ENCODE results near the gene DGKH. TPM values are rescaled to one million over a fixed set of nuclear protein-coding genes. Genes with fewer than 3 reads are reported as not detected.

DGKH gene
- polyA plus RNA-seq, 1 donor from 2014 or later: 3.5 TPM

GRCh38 chr13:42054798-42055499 lies 6.5 kb downstream of the DGKH start:
- no peaks in the 10 kb centered on the region for H3K9me3 ChIP-seq (ENCODE audit: low read length)
- H3K9me2 ChIP-seq (ENCODE audit: insufficient read depth, low read length): no peaks in the 10 kb centered on the region
- no peak overlapping the region for H2AFZ ChIP-seq (ENCODE audit: low read depth, low read length)
- peaks cover 4% of the 10 kb centered on the region for H3K79me2 ChIP-seq (replicated peaks; ENCODE audit: insufficient read depth, low read length)
- no peak overlapping the region for H3K9ac ChIP-seq (ENCODE audit: low read length)
- no peak overlapping the region for H3K27ac ChIP-seq (ENCODE audit: low read length)
- no peak overlapping the region for H3K4me2 ChIP-seq (ENCODE audit: low read length)
- TF ChIP-seq SMC3 (conservative IDR thresholded peaks at IDR 0.05; ENCODE audit: poor library complexity): no peak
- no peak for TF ChIP-seq CTCF (IDR thresholded peaks at IDR 0.05; ENCODE audit: poor library complexity, severe bottlenecking)
- TF ChIP-seq EZH2 (IDR thresholded peaks at IDR 0.05; ENCODE audit: borderline replicate concordance, insufficient read depth, low read length, poor library complexity, severe bottlenecking): no peak
- H4K20me1 ChIP-seq (ENCODE audit: insufficient read depth): no peaks in the 10 kb centered on the region
- no peaks in the 10 kb centered on the region for H3K27me3 ChIP-seq (ENCODE audit: insufficient read depth, low read depth, low read length)
- H3K36me3 ChIP-seq (ENCODE audit: insufficient read depth, low read length): no peaks in the 10 kb centered on the region
- H3K4me3 ChIP-seq (ENCODE audit: low read length): no peak overlapping the region
- no peaks in the 10 kb centered on the region for H3F3A ChIP-seq (ENCODE audit: insufficient read depth, low read length, poor library complexity, severe bottlenecking)

GRCh38 chr13:42055500-42056085 lies 7.1 kb downstream of the DGKH start:
- Histone ChIP-seq H2AFZ (ENCODE audit: low read depth, low read length) (no peak overlapping the region), H4K20me1 (ENCODE audit: insufficient read depth) (no peaks in the 10 kb centered on the region)

More at GRCh38 chr13:42055500-42056085, 7.1 kb downstream of the DGKH start:
- no peaks in the 10 kb centered on the region for H3K36me3 ChIP-seq (ENCODE audit: insufficient read depth, low read length)
- H3K4me2 ChIP-seq (ENCODE audit: low read length): no peak overlapping the region
- H3K4me3 ChIP-seq (ENCODE audit: low read length): no peak overlapping the region
- H3K27me3 ChIP-seq (ENCODE audit: insufficient read depth, low read depth, low read length): no peaks in the 10 kb centered on the region
- H3K9ac ChIP-seq (ENCODE audit: low read length): no peak overlapping the region
- H3K27ac ChIP-seq (ENCODE audit: low read length): no peak overlapping the region
- peaks cover 4% of the 10 kb centered on the region for H3K79me2 ChIP-seq (replicated peaks; ENCODE audit: insufficient read depth, low read length)
- TF ChIP-seq MXI1 (conservative IDR thresholded peaks at IDR 0.05; ENCODE audit: poor library complexity, severe bottlenecking): no peak
- TF ChIP-seq EZH2 (IDR thresholded peaks at IDR 0.05; ENCODE audit: borderline replicate concordance, insufficient read depth, low read length, poor library complexity, severe bottlenecking): no peak
- TF ChIP-seq CTCF (IDR thresholded peaks at IDR 0.05; ENCODE audit: poor library complexity, severe bottlenecking): no peak
- no peak for TF ChIP-seq TAF1 (IDR thresholded peaks at IDR 0.05; ENCODE audit: low read depth)
- TF ChIP-seq POLR2AphosphoS5 (IDR thresholded peaks at IDR 0.05): no peak
- TF ChIP-seq REST (IDR thresholded peaks at IDR 0.05; ENCODE audit: borderline replicate concordance): no peak
- no peak for TF ChIP-seq EP300 (conservative IDR thresholded peaks at IDR 0.05; ENCODE audit: poor library complexity, severe bottlenecking)
- TF ChIP-seq RAD21 (conservative IDR thresholded peaks at IDR 0.05): no peak
- no peak for TF ChIP-seq SMC3 (conservative IDR thresholded peaks at IDR 0.05; ENCODE audit: poor library complexity)
- no peaks in the 10 kb centered on the region for H3F3A ChIP-seq (ENCODE audit: insufficient read depth, low read length, poor library complexity, severe bottlenecking)
- no peaks in the 10 kb centered on the region for H3K9me3 ChIP-seq (ENCODE audit: low read length)
- H3K9me2 ChIP-seq (ENCODE audit: insufficient read depth, low read length): no peaks in the 10 kb centered on the region

Measured in neural cell (in vitro differentiated cells).